ENCODE data around the gene RNASET2.

RNASET2 gene

DNA sequence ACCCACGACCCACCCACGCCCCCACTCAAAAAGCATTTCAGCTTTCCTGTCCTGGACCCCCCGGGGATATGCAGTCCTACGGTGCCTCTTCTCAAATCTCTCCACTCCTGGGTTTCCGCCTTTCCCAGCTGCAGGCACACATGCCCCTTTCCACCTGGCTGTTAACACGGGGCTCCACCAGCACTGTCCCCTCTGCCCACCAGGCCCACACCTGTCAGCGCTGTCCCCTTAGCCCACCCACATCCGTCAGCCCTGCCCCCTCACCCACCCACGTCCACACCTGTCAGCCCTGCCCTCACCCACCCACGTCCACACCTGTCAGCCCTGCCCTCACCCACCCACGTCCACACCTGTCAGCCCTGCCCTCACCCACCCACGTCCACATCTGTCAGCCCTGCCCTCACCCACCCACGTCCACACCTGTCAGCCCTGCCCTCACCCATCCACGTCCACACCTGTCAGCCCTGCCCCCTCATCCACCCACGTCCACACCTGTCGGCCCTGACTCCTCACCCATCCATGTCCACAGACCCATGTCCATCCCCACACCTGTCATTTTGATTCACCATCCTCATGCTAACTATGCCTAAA lies 11.6 kb downstream of the RNASET2 start:
- no peak for DNase-seq

DNA sequence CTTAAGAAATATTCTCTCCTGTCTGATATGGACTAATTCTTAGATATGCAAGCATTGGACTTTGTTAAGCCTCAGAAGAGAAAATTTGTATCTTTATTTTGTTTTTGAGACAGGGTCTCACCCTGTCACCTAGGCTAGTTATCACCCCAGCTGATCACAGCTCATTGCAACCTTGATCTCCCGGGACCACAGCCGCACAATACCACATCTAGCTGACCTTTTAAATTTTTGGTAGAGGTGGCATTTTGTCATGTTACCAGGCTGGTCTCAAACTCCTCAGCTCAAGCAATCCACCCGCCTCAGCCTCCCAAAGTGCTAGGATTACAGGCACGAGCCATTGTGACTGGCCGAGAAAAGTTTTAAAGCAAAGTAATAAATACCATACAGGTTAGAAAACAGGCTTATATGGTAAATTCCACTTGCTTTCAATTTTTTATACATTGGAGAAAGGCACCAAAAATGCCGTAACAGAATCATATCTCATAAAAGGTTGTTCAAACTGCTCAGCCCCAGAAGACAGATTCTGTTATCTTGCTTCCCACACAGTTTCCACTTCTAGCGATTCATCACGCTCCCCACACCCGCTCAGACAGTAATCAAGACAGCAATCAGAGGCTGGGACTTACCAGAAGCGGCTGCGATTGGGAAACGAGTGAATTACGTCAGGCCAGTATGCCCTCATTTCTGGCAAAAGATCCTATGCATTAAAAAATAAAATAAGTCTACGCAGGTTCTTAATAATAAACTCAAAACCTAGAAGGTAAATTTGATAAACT lies 13.8 kb downstream of the RNASET2 start:
- no peak for DNase-seq

DNA sequence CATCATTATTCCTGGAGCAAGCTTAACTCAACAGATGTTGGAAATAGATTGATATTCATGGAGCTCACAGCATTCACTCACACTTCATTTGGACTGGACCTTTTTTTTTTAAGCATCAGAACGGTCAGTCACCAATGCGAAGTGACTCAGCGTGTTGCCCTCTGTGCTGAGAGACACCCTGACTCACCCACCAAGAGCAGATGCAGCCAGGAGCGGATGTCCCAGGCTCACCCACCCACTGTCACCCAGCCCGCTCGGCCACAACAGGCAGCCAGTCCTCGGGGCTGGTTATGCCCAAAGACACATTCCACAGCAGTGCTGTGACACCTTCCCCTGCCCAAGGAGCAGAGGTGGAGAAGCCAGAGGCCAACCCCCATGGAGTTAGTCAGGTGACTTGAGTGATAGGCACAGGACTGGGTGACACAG lies 15.7 kb downstream of the RNASET2 start:
- no peak for DNase-seq

DNA sequence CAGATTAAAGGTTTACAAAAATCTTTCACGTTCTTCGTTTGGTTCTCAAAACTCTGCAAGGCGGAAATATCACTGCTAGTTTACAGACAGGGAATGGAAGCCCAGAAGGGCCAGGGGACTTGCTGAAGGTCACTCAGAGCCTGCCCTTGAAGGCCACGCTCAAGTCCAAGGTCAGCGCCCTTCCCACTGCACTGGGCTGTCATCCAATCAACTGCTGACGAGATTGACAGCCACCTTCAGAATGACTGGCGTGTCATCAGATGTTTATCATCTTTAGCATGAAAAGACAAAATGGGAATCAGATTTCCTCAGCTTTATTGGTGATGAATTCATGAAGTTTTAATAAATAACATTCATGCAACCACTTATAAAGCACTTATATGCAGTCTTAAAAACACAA lies 16.5 kb downstream of the RNASET2 start:
- no peak for DNase-seq

DNA sequence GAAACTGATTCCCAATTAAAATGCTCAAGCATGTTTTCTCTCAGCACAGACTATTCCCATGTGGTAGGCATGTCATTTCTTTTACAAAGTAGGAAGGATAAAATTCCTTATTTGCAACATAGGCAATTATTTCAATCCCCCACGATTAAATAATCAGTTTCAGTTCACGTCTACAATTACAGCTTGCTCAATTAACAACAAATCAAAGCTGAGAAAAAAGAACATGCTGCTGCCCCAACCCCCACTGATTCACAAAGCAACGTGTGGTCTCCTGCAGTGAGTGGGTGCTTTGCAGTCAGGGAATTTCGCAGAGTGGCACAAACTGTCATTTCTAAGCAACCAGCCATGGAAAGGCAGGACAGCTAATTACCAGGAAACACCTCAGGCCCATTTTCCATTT lies 17.0 kb downstream of the RNASET2 start:
- DNase-seq, result no peak

DNA sequence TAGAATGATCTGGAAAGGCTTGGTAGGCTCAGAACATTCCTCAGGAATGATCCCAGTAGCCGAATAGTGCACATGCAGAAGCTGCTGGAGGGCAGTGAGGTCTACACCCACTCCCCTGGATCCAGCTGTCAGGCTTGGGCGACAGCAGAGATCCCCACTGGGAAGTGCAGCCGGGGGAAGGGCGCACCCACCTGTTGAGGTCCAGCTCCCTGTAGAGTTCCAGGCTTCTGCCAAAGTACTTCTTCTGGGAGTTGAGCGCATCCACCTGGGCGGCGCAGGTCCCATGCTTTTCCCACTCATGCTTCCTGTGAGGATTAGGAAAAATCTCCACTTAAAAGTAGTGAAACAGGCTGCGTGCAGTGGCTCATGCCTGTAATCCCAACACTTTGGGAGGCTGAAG lies 17.6 kb downstream of the RNASET2 start:
- no peak for DNase-seq

DNA sequence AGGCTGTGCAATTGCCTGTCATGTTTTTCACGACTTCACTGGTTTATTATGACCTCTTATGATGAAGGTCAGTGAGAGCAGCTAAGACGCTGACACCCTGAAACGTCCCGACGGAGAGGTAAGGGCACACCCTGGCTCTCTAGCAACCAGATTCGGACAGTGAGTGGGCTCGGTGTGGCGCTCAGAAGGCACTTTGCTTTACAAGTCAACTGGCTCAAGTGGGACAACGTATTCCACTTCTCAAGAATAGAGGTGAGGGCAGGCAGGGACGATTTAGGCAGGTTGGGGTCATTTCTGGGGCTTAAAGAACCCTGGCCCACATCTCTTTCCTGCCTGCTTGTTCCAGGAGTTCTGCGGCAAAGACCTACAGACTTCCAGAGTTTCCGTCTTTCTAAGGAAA lies 18.2 kb downstream of the RNASET2 start:
- DNase-seq, result no peak

DNA sequence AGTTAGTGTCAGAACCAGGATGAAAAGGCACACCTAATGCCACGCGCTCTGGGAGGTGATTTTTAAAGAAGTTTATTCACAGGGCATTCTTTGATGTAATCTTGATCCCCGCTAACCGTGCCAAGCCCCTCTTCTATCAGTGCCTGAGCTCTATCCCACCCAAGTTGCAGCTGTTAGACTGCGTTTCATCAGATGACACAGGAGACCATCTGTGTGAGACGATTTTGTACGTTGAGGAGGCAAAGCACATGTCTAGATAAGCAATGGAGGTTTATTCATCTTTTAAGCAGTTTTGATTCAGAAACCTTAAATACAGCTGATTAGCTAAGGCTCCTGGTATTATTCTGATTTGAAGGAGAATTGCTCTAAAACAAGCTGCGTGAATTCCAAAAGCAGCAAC lies 18.6 kb downstream of the RNASET2 start:
- no peak for DNase-seq

DNA sequence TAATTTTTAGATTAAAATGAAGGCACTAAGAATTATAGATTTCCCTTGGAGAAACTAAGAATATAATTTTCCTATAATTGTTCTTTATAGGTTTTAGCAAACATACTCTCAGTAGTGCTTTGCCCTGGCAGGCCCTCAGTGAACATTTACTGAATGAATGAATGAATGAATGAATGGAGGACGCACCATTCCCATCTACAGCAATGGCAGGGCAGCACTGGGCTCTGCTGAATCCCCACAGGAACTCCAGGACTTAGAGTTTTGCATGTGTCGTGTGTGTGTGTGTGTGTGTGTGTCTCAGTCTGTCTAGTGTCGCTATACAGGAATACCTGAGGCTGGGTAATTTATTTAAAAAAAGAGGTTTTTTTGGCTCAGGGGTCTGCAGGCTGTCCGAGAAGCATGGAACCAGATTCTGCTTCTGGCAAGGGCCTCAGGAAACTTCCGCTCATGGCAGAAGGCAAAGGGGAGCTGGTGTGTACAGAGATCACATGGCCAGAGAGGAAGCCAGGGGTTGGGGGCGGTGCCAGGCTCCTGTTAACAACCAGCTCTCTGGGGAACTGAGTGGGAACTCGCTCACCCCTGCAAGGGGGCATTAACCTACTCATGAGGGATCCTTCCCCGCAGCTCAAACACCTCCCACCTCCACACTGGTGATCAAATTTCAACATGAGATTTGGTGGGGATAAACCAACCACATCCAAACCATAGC lies 20.1 kb downstream of the RNASET2 start:
- DNase-seq, result no peak

DNA sequence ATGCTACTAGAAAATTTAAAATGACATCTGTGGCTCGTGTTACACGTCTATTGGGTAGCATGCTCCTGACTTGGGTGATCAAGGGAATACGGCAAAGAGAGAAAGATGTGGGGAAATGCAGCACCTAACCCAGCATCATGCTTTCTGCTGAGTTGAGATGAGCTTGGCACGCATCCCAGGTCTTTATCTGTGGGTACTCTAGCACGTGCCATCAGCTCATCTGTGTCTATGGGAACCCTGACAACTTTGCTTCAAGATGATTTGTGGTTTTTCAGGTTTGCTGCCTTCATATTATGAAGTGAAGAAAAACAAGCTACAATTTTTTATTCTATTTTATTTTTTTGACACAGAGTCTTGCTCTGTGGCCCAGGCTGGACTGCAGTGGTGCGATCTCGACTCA lies 21.0 kb downstream of the RNASET2 start:
- no peak for DNase-seq

DNA sequence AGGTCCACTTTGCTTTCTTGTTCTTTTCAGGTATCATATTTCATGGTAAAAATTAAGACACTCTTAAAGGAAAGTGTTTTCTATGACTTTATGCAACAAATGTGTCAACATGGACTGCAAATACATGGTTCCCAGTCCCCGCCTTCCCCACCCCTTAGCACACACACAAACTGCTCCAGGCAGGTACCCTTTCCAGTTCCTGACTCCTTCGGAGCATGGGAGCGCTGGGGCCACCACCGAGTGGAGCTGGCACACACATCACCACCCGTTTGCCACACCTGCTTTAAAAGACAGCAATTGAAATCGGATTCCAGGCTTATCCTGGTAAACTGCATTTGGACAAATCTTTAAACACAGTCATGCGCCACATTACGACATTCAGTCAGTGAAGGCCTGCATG lies 22.2 kb downstream of the RNASET2 start:
- DNase-seq, result no peak

DNA sequence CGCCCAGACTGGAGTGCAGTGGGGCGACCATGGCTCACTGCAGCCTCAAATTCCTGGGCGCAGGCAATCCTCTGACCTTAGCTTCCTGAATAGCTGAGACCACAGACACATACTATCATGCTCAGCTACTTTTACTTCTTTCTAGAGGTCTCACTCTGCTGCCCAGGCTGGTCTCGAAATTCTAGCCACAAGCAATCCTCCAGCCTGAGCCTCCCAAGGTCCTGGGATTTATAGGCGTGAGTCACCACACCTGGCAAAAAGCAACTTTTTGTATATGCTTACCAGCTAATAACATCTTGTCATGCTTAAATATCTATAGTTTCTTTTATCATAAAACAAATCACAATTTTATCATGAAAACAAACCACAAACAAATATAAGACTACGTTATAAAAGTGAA lies 23.0 kb downstream of the RNASET2 start:
- no peak for DNase-seq

DNA sequence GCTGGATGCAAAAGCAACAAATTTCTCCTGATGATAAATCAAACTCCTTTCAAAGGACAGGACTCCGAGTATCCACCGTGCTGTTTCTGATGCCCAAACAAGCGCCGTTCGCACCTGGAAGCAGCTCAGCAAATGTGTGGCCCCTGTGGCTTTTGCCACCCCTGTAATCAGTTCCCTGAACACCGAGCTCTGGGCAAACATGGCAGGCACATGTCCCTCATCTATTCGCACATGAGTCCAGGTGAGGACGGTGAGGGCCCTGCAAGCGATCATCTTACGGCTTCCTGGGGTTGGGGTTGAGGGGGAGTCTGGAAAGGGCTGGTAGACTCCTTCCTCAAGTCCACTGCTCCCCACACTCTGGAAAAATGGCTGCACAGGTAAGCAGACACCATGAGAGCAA lies 23.7 kb downstream of the RNASET2 start:
- no peak for DNase-seq

DNA sequence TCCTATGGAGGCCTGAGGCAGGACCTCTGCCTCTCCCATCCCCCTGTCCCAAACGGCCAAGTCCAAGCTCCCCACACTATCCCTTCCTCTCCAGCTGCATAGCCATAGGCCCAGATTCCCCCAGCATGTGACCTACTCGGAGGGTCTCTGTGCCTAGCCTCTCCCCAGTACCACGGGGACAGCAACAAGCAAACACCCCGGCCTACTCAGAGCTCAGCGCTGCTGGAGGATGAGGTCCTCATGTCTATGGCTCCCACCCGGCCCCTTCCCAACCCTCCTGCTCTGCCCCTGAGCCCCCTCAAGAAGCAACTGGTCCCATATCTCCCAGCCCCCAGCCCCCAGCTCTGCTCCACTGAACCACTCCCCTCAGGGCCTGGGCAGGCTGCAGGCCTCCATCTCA lies 24.2 kb downstream of the RNASET2 start:
- DNase-seq, result no peak

DNA sequence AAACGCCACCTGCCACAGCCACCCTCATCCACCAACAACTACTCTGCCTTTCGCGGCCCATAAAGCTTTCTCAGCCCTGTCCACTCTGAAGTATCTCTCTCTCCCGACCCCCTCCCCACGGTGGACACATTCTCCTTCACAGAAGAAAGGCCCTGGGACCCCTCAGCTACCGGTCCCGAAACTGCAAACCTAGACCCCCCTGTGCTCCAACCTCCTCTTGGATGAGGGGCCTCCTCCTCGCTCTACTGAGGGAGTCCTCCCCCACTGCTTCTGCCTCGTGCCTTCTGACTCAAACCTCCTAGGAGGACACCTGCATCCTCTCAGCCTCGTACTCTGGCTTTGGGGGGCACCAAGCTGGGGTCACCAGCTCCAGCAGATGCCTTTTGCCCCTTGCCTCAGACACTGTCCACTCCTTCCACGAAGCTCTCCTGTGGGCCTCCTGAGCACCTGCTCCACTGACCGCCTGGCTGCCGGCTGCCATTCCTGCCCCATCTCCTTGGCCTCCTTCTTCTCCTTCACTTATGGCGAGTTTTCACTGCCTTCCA lies 24.9 kb downstream of the RNASET2 start:
- DNase-seq, result no peak

DNA sequence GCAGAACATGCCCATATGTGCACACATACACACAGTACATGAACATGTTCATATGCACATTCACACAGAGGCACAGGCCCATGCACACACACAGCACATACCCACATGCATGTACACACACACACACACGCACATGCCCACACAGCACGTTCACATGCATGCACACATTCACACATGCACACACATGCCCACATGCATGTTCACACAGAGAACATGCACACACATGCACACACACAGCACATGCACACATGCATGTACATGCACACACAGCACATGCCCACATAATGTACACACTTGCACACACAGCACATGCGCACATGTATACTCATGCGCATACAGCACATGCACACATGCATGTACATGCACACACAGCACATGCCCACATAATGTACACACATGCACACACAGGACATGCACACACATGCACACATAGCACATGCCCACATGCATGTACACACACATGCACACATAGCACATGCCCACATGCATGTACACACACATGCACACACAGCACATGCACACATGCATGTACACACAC lies 25.9 kb downstream of the RNASET2 start:
- DNase-seq, result no peak

DNA sequence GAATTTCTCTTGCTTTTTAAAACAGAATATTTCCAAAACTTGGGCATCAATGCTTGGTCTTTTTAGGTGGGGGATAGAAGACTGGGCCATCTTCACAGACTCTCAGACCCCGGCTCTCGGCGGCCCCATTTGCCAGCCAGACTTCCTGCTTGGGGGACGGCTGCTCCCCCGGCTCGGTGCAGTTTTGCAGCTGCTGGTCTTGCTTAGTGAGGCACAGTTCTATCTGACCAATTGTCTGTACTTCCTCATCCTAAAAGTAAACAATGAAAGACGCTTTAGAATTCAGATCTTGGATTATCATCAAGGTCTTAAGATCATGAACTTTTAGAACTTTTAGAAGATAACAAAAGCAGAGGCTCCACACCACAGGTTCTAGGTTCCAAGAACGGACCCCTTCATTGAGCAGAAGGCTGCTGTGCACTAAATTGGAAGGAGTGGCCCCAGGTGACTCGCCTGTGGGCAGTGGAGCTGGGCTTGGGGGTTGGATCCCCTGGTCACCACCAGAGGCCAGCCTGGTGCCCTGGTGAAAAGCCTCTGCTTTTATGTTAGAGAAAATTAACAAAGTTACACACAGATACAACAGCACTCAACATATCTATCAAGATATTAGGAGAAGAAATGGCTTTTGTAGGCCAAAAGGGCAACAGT lies 26.7 kb downstream of the RNASET2 start:
- no peak for DNase-seq

DNA sequence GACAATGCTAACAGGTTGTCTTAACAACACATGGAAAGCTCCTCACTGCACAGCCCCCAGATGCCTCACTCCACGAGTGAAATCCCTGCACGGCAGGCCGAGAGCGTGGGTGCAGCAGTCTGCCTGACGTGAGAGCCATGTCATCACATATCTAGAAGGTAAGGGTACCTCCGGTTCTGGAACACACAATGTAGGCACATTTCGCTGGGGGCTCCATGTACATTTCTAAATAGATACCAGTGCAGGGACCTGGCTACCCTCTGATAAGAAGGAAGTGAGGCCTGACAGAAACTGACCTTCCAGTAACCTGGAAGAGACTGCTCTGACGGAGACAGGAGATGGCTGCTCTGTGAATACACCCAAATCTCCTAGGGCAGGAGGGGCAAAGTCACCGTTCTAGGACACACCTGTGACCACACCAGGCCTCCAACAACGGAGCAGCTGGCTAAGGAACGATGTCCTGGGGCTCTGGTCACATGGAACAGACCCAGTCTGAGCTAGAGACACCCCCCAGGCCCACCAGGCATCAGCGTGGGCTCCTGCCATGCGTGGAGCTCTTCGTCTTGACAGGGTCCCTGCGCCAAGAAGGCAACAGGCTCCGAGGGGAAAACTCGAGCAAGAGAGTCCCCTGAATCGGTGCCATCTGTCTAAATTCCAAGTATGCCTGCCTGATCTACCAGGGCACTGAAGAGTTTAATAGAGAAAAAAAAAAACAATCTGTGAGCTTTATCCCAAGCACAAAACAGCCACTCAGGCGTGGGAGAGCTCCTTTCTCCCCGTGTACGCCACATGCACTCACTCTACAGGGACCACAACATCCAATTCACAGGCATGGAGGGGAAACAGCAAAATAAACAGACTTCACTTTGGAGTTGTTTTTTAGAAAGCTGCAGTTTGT lies 27.5 kb downstream of the RNASET2 start:
- no peak for DNase-seq

DNA sequence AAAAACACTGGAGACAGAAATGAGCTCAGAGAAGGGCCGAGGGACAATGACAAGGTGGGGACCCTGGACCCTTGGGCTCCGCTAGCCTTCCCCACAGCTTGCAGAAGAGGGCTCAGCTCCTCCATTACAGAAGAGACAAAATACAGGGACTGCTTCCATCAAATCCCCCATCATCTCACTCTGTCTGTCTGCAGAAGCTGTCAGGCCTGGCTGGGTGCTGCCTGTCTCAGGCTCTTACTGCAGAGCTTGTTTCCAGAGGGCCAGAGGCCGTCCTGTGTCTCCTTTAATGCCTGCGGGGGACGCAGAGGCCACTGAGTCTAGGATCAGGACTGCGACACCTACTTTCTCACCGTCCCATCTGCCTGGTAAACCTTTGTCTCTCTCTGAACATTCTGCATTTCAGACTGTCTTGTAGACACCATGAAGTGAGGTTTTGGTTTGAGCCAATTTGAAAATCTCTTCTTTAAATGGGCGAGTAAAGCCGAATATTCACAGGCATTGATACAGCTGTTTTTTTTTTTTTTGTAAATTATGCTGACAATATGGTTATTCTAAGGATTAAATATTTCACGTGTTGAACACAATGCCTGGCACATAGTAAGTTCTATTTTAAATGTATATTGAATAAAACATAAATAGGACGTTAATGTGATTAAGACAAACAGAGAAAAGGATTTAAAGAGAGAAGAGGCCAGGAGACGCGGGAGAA lies 28.3 kb downstream of the RNASET2 start:
- DNase-seq, result no peak

DNA sequence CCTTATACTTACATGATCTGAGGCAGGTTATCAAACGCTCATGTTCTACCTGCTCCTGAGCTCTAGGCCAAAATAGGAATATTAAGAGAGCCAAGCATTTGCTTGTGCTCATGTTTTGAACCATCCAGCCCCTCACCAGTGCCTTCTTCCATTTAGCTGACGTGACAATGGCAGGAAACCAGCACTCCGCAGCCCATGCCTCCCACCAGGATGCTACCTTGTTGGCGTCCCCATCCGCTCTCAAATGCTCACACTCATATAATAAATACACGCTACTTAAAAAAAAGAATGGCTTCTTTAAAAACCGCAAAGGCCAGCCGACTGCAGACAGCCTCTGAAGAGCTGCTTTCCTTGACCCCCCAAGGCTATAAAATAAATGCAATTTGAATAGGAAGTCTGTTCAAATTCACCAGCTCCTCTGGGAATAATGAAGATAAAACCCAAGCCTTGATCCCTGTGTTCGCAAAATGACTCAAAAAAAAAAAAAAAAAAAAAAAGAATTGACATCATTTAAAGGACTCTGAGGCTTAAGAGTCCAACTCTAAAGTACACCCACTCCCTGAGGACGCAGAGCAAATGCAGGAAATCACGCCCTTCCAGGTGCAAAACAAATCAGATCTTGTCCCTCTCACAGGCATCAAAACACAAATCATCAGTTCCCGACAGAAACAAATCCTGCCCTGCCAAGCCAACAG lies 29.0 kb downstream of the RNASET2 start:
- no peak for DNase-seq

DNA sequence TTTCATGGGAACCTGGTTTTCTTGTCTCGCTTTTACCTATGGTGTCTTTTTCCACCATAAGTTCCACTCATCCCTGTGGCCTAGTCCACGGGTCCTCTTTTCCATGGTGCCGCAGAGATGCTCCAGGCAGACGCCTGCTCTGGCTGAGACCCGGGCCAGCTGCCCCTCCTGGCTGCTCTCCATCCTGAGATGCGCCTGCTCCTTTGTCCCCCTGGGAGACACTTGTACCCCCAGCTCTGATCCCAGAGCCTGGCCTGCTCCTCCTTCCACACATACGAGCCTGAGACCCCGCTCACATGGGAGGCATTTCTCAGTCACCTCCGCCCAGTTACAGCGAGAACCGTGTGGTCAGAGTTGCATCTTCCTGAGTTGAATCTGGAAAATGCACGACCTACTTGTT lies 29.6 kb downstream of the RNASET2 start:
- DNase-seq, result no peak

Measured in NCI-H2227 treated with DMSO at 0.1 percent for 48 hours (cell line).